Activated CD8-positive, alpha-beta T cell treated with anti-CD3 and anti-CD28 coated beads for 36 hours (primary cell): ENCODE measurements around the gene SRCIN1. TPM values are rescaled to one million over a fixed set of nuclear protein-coding genes. Genes with fewer than 3 reads are reported as not detected.

Experiments
- ATAC-seq: fragments of 200-7000 bp; cut with Tn5 transposase; one replicate; pipeline ENCODE4 v1.10.0; 2021; ENCODE audit warnings: mild to moderate bottlenecking, moderate library complexity
- CTCF ChIA-PET: fragments of 350-600 bp; sonication (Branson Sonifier 250); formaldehyde crosslinking; loops from one replicate; lab custom pipeline; 2021; ENCODE audit warnings: antibody characterized with exemption; lab: Charles Lee
- POLR2A ChIA-PET: fragments of 350-600 bp; sonication (Branson Sonifier 250); formaldehyde crosslinking; loops from one replicate; lab custom pipeline; 2021; ENCODE audit warnings: antibody characterized with exemption; lab: Charles Lee
- DNase-seq: peaks from one replicate; pipeline ENCODE4 v3.0.0-alpha.2; 2020
- H3K27ac Mint-ChIP-seq: one replicate; pipeline ENCODE4 v1.8.0; 2021; ENCODE audit warnings: mild to moderate bottlenecking, mixed read lengths
- H3K27me3 Mint-ChIP-seq: one replicate; pipeline ENCODE4 v1.8.0; 2021; ENCODE audit warnings: mixed read lengths
- H3K36me3 Mint-ChIP-seq: one replicate; pipeline ENCODE4 v1.8.0; 2021; ENCODE audit warnings: low read depth, mixed read lengths
- H3K4me1 Mint-ChIP-seq: one replicate; pipeline ENCODE4 v1.8.0; 2021; ENCODE audit warnings: low read depth, mixed read lengths
- H3K4me3 Mint-ChIP-seq: one replicate; pipeline ENCODE4 v1.8.0; 2021; ENCODE audit warnings: mild to moderate bottlenecking, moderate library complexity, mixed read lengths
- H3K9me3 Mint-ChIP-seq: one replicate; pipeline ENCODE4 v1.8.0; 2021; ENCODE audit warnings: mixed read lengths
- CTCF ChIP-seq: fragments of 200-600 bp; IDR thresholded peaks from one replicate; pipeline ENCODE4 v1.8.0; 2022; ENCODE audit warnings: antibody characterized with exemption, mild to moderate bottlenecking
- intact Hi-C: fragments of 100-400 bp; cut with micrococcal nuclease; formaldehyde crosslinking; loops from one replicate; pipeline ENCODE4 v1.10.0; 2022
- total RNA-seq, 2 experiments: library from RNA; stranded (reverse); gene quantifications; one replicate each; pipeline ENCODE4 v1.2.3, GENCODE V29; 2021

Gene SRCIN1
- total RNA-seq, 2 experiments from 2014 or later, result 0.74 to 1.1 TPM

GRCh38 chr17:38587203-38587602 is 18.5 kb downstream of the SRCIN1 start:
- no peak for ATAC-seq
- Mint-ChIP-seq H3K36me3 (no peaks in the 10 kb centered on the region), H3K27ac (no peak overlapping the region), H3K9me3 (no peaks in the 10 kb centered on the region), H3K27me3 (peaks cover 52% of the 10 kb centered on the region), H3K4me1 (peaks cover 17% of the 10 kb centered on the region), H3K4me3 (no peak overlapping the region)
- no peak for TF ChIP-seq CTCF
- ChIA-PET POLR2A (interaction anchor here (0.7 kb wide), 1 partner anchor 80 kb away, joined by 3 read pairs; no protein-coding TSS in a partner anchor), CTCF (interaction anchor here (0.8 to 12.3 kb wide), 3 partner anchors 18 to 80 kb away, joined by 3 to 241 read pairs (median 9); no protein-coding TSS in a partner anchor)
- DNase-seq, result no peak
- intact Hi-C loops, result loop anchor here (10.0 kb wide), 1 partner anchor 78 kb away; no protein-coding TSS in a partner anchor

GRCh38 chr17:38586788-38587187 is 19.0 kb downstream of the SRCIN1 start:
- intact Hi-C loops, result loop anchor here (10.0 kb wide), 1 partner anchor 78 kb away; no protein-coding TSS in a partner anchor
- peaks cover 12% of the 10 kb centered on the region for H3K4me1 Mint-ChIP-seq
- TF ChIP-seq CTCF, result no peak
- DNase-seq, result no peak
- no peak for ATAC-seq
- peaks cover 51% of the 10 kb centered on the region for H3K27me3 Mint-ChIP-seq
- no peak overlapping the region for H3K4me3 Mint-ChIP-seq
- H3K27ac Mint-ChIP-seq, result no peak overlapping the region
- ChIA-PET CTCF (interaction anchor here (0.8 to 12.3 kb wide), 3 partner anchors 18 to 81 kb away, joined by 3 to 241 read pairs (median 9); no protein-coding TSS in a partner anchor), POLR2A (no interaction called here)
- no peaks in the 10 kb centered on the region for H3K36me3 Mint-ChIP-seq
- H3K9me3 Mint-ChIP-seq, result no peaks in the 10 kb centered on the region

- no peaks in the 10 kb centered on the region for H3K36me3 Mint-ChIP-seq
- TF ChIP-seq CTCF, result no peak
- H3K4me1 Mint-ChIP-seq, result peaks cover 5% of the 10 kb centered on the region
- intact Hi-C loops, result loop anchor here (10.0 kb wide), 1 partner anchor 79 kb away; no protein-coding TSS in a partner anchor
- POLR2A ChIA-PET, result interaction anchor here (0.7 to 1.0 kb wide), 2 partner anchors 11 to 55 kb away, joined by 3 read pairs; no protein-coding TSS in a partner anchor
- H3K4me3 Mint-ChIP-seq, result no peak overlapping the region
- peaks cover 51% of the 10 kb centered on the region for H3K27me3 Mint-ChIP-seq
- ATAC-seq (no peak), DNase-seq (no peak)
- H3K27ac Mint-ChIP-seq, result no peak overlapping the region
- CTCF ChIA-PET, result interaction anchor here (0.5 to 12.3 kb wide), 3 partner anchors 11 to 127 kb away, joined by 3 to 241 read pairs (median 8); no protein-coding TSS in a partner anchor
- H3K9me3 Mint-ChIP-seq, result no peaks in the 10 kb centered on the region
Measured at GRCh38 chr17:38585918-38586529, 19.7 kb downstream of the SRCIN1 start.

- CTCF ChIA-PET, result interaction anchor here (0.5 to 12.3 kb wide), 13 partner anchors 9 to 219 kb away, joined by 3 to 241 read pairs (median 6); no protein-coding TSS in a partner anchor
- intact Hi-C loops, result loop anchor here (10.0 kb wide), 1 partner anchor 80 kb away; no protein-coding TSS in a partner anchor
- ATAC-seq (no peak), DNase-seq (no peak)
- Mint-ChIP-seq H3K4me3 (no peak overlapping the region), H3K9me3 (no peaks in the 10 kb centered on the region), H3K36me3 (no peaks in the 10 kb centered on the region), H3K27me3 (peaks cover 53% of the 10 kb centered on the region), H3K4me1 (peaks cover 4% of the 10 kb centered on the region), H3K27ac (no peak overlapping the region)
- TF ChIP-seq CTCF, result no peak
- POLR2A ChIA-PET, result interaction anchor here (1.0 kb wide), 1 partner anchor 12 kb away, joined by 3 read pairs; no protein-coding TSS in a partner anchor
Measured at GRCh38 chr17:38585056-38585917, 20.5 kb downstream of the SRCIN1 start.
